DMS 273 (cell line): ENCODE measurements around the gene MBD4.
A peak's percentile ranks its signal among the peaks of the same experiment; 100 is the strongest.
"Not testable (repeated sequence)": the region's sequence is repeated elsewhere in the genome, so short reads cannot be mapped to it uniquely, and the experiment has no call there.

Experiments
- DNase-seq: peaks from one replicate; lab custom pipeline; 2025; ENCODE audit not compliant: unreplicated experiment; lab: John Stamatoyannopoulos, UW

Gene MBD4

GRCh38 chr3:129432671-129433070 is 7.1 kb downstream of the MBD4 start:
- DNase-seq, result no peak

DNA sequence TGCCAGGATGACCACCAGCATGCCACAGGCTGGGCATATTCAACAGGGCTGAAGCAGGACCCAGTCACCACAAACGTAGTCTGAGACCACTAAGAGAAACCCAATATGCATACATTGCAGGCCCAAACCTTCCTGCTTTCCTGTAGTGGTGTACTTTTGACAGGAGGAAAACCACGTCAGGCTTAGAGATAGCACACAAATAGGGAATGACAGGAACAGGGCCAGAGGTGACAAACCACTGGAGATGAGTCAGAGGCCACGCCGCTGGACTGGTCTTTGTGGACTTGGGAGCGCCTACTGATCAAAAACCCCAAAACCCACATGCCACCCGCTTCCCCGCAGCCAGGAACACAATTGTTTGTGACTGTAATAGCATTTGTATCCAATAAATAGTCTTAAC is 7.7 kb downstream of the MBD4 start:
- DNase-seq, result no peak

DNA sequence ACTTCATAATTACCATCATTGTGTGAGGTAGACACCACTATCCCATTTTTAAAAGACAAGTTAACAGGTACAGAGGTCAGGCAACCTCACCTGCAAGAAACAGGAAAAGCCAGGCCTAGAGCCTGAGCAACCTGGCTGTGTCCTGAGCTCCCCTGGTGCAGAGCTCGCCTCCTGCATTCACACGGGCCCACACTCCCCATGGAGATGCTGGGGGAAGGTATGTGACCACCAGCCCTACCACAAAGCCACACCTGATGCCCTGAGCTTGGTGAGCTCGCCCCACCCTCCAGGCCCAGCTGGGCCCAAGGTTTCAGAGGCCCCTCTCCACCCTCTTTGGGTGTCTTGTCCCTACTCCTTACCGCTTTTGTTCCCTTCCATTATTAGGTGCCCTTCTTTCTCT is 10.1 kb downstream of the MBD4 start:
- DNase-seq, result no peak

DNA sequence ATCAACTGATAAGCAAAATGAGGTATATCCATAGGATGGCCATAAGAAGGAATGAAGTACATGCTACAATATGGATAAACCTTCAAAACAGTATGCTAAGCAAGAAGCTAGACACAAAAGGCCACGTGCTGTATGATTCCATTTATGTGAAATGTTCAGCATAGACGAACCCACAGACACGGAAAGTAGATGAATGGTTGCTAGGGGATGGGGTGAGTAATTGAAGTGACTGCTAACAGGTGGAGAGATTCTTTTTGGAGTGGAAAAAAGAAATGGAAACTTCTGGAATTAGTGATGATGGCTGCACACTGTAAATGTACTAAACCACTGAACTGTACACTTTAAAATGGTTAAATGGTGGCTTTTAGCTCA is 10.7 kb downstream of the MBD4 start:
- no peak for DNase-seq

- peak; percentile 99 for DNase-seq
Measured at GRCh38 chr3:129428376-129429079, 11.2 kb downstream of the MBD4 start, which contains the start of gene EFCAB12. TSS of gene EFCAB12 (minus strand) at chr3:129428636. CDS start at chr3:129428488, 148 bp downstream.

- peak; percentile 65 for DNase-seq
Measured at GRCh38 chr3:129428007-129428375, 11.8 kb downstream of the MBD4 start.

DNA sequence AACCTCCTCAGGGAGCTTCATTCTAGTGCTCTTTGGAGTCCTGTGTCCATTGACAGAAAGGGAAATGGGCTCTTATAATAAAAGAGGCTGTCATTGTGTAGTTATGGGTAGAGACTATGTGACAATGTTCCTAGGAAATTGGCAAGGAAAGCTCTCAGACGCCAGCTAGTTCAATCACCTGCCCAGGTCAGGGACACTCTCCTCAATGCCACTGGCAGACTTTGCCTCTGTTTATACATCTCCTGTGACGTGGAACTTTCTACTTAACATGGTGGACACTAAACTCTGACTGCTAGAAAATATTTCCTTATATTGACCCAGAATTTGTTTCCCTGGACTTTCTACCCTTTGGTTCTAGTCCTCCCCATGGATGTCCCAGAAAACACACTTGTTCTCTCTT is 14.1 kb downstream of the MBD4 start:
- no peak for DNase-seq

DNA sequence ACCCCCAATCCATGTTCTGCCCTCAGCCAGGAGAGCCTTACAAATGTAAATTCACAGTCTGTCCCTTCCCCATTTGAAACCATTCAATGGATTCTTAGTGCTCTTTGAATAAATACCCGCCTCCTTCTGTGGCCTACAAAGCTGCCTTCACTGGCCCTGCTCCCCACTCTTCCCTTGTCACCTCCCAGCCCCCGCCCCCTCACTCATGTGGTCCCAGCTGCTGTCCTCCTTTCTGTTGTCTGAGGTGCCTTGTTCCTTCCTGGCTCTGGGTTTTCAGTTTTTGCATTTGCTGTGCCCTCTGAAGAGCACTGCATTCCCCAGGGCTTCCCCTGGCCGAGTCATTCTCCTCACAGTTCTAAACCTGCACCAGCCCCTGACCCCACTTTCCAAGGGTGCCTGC is 14.5 kb downstream of the MBD4 start:
- DNase-seq, result no peak

- DNase-seq, result no peak
Measured at GRCh38 chr3:129424185-129424841, 15.4 kb downstream of the MBD4 start.

DNA sequence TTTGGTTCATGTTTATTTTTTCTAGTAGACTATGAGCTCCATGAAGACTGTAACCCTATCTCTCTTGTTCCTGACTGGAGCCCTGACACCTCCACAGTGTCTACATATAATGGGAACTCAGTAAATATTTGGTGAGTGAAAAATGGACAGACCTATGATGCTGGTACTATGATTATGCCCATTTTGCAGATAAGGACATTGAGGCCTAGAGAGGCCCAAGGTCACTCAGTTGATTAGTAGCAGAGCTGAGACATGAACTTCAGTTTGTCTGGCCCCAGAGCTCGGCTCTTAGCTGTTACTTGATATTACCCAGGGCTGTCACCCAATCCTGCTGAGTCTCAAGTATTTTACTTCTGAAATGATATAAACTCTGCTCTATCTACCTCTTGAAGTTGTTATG is 16.9 kb downstream of the MBD4 start:
- DNase-seq, result no peak

DNA sequence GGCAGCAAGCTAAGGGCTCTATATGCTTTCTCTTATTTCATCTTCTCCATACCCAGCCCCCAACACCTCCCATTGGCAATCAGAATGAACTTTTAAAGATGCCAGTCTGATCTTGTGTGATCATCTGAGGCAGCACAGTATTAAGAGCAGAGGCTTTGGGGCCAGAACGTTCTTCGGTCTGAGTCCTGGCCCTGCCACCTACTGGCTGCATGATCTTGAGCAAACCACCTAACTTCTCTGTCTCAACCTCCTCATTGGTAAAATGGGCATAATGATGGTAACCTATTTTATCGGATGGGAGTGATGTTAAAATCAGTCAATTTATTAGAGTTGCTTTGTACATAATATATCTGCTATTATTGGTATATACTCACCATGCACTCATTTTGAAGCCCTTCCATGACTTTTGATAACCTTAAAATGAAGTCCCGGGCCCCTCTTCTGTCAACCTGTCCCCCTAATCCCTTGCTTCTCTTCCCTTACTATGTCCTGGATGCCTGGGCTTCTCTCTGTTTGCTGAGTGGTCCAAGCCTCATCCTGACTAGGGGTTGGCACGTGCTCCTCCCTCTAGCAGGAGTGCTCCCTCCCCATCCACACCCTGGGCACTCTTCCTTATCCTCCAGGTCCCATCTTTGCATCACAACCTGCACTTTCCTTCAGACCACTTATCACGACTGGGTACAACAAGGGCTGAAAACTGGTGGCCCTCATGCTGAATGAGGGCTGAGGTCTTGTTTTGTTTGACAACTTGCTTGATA is 17.6 kb downstream of the MBD4 start:
- DNase-seq, result peak; percentile 29

DNA sequence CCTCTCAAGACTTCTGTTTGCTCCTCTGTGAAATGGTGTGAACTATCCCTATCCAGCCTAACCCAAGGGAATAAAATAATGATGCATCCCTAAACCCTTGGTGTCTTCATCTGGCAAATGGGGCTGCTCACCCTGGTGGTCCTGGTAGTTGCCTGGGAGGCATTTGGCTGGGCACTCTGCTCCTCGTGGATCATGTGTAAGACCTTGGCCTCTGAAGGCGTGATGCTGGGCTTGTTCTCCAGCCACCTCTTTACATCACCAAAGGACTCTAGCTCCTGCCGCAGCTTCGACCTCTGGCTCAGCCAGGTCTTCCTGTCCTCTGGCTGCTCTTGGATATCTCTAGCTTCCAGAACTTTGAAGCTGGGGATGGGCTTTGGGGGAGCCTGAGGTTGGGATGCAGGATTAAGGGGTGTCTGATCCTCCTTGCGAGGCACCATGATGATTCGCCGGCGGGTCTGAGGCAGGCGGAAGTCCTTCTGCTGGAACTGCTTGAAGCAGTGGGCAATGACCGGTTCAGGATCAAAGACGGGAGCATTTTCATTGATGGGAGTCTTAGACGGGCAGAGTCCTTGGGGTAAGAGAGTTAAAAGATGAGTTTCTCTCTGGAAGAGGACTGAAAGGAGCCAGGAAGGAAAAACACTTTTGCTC is 18.4 kb downstream of the MBD4 start:
- DNase-seq, result no peak

DNA sequence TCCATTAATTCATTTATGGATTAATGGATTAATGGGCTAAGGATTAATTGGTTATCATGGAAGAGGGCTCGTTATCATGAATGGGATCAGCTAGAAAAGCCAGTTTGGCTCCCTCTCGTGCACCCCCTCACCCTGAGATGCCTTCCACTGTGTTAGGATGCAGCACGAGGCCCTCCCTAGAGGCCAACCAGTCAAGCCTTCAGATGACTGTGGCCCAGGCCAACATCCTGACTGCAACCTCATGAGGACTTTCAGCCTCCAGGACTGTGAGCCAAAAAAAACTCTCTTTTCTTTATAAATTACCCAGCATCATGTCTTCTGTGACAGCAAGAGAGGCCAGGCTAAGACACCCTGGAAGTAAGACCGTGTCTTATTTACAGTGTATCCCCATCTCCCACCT is 20.3 kb downstream of the MBD4 start:
- DNase-seq, result no peak

GRCh38 chr3:129418041-129418973 is 21.4 kb downstream of the MBD4 start:
- no peak for DNase-seq

DNA sequence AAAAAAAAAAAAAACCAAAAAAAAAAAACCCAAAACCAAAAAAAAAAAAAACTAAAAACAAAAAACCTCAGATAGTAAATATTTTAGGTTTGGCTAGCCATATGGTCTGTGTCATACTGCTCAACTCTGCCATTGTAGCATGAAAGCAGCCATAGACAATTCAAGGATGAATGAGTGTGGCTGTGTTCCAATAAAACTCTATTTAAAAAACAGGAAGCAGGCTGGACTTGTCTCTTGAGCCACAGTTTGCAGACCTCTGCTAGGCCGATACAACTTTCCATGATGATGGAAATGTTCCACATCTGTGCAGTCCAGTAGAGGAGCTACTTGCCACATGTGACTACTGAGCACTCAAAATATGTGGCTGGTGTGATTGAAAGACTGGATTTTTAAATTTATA is 22.4 kb downstream of the MBD4 start:
- DNase-seq, result no peak

DNA sequence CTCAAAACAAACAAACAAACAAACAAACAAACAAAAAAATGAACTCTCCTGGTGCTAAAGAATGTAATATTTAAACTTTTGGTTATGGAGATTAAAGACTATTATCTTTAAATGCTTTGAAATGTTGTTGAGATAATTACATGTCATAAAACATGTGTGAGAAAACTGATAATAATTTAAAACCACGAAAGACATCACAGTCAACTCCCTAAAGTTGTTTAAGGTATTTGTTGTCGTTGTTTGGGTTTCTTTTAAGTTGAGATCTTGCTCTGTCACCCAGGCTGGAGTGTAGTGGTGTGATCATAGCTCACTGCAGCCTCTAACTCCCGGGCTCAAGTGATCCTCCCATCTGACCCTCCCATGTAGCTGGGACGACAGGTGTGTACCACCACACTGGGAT is 23.3 kb downstream of the MBD4 start:
- no peak for DNase-seq

- DNase-seq, result no peak
Measured at GRCh38 chr3:129415830-129416229, 23.9 kb downstream of the MBD4 start.

DNA sequence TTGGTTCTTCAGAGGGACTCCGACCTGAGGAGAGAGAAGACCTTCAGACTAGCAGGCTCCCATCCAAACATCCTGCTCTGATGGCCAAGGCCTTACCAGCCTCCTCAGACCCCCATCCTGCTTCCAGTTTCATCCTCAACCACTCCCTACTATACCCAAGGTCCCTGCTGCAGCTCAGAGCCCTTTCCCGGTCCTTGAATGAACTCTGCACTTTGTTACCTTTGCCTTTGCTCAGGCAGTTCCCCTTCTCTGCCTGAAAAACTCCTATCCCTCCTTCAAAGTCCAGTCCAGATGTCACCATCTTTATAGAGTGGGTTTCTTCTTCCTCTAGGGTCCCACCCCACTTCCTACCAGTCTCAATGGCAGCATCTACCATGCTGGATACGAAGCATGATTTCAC is 24.4 kb downstream of the MBD4 start:
- no peak for DNase-seq

GRCh38 chr3:129413687-129414506 is 25.9 kb downstream of the MBD4 start:
- no peak for DNase-seq

DNA sequence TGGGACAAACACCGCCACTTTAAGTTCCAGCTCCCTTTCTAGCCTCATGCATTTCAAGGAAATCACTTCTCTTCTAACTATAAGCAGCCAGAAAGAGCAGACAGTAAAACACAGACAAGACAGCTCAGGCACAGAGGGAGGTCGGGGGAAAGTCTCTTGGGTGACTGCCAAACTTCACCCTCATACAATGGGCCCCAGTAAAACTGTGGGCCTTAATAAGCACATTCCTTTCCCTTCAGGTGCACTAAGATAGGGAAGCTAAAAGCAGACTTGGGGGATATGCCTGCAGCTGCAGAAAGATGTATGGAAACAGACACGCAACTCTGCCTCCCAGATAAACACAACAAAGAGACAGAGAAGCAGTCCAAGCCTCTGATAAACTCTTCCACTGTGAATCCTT is 26.5 kb downstream of the MBD4 start:
- DNase-seq, result not testable (repeated sequence)
